IMR-90 (cell line): ENCODE data around the gene TMEM208. TPM values are rescaled to one million over a fixed set of nuclear protein-coding genes. Genes with fewer than 3 reads are reported as not detected.
A peak's percentile ranks its signal among the peaks of the same experiment; 100 is the strongest.

Source experiments
- ATAC-seq: fragments of 200-7000 bp; cut with Tn5 transposase; 2 replicates; pipeline ENCODE4 v1.9.1; 2020; ENCODE audit warnings: low read depth, mild to moderate bottlenecking, moderate library complexity
- BruUV-seq: library from RNA; stranded (reverse); fragments of 400-500 nt; replicated peaks from 2 replicates; lab custom pipeline; 2021; lab: Mats Ljungman, UMichigan
- CTCF ChIA-PET: fragments of 300-600 bp; formaldehyde crosslinking; extraction: SDS; loops from one replicate; lab custom pipeline; 2021; ENCODE audit warnings: antibody characterized with exemption; lab: Yijun Ruan, JAX
- POLR2A ChIA-PET: fragments of 300-600 bp; sonication (Branson Sonifier 250); formaldehyde crosslinking; loops from one replicate; lab custom pipeline; 2022; ENCODE audit warnings: antibody characterized with exemption; ENCODE audit not compliant: unreplicated experiment; lab: Charles Lee
- DNase-seq: peaks from one replicate; pipeline ENCODE4 v3.0.0; 2013
- H2AFZ ChIP-seq: replicated peaks from 2 replicates; pipeline ENCODE3; 2013; ENCODE audit warnings: low read length, mild to moderate bottlenecking; ENCODE audit not compliant: poor library complexity
- H2AK5ac ChIP-seq: 2 replicates; pipeline ENCODE4 v1.6.1; 2013; ENCODE audit warnings: low read depth, low read length, inconsistent platforms
- H2AK9ac ChIP-seq: replicated peaks from 2 replicates; pipeline ENCODE3; 2013; ENCODE audit warnings: mild to moderate bottlenecking, low read depth, low read length, moderate library complexity; ENCODE audit not compliant: poor library complexity
- H2BK120ac ChIP-seq: 2 replicates; pipeline ENCODE4 v1.6.1; 2013; ENCODE audit warnings: low read depth, low read length, inconsistent platforms
- H2BK15ac ChIP-seq: 3 replicates; pipeline ENCODE4 v1.6.1; 2013; ENCODE audit warnings: low read depth, low read length, inconsistent platforms
- H2BK20ac ChIP-seq: 2 replicates; pipeline ENCODE4 v1.6.1; 2013; ENCODE audit warnings: low read depth, mild to moderate bottlenecking, inconsistent platforms, low read length, moderate library complexity
- H2BK5ac ChIP-seq: 2 replicates; pipeline ENCODE4 v1.6.1; 2013; ENCODE audit warnings: mild to moderate bottlenecking, low read depth, low read length, inconsistent platforms; ENCODE audit not compliant: poor library complexity, severe bottlenecking
- H3K14ac ChIP-seq: replicated peaks from 2 replicates; pipeline ENCODE4 v1.6.1; 2013; ENCODE audit warnings: low read depth, low read length, inconsistent platforms
- H3K18ac ChIP-seq: 2 replicates; pipeline ENCODE4 v1.6.1; 2013; ENCODE audit warnings: low read depth, low read length, control low read depth
- H3K23ac ChIP-seq: 2 replicates; pipeline ENCODE4 v1.6.1; 2013; ENCODE audit warnings: low read depth, low read length, inconsistent platforms
- H3K27ac ChIP-seq: 2 replicates; pipeline ENCODE4 v1.5.1; 2013; ENCODE audit warnings: mild to moderate bottlenecking, control low read depth, low read length; ENCODE audit not compliant: insufficient read depth
- H3K27me3 ChIP-seq: 2 replicates; pipeline ENCODE4 v1.6.1; 2013; ENCODE audit warnings: low read length; ENCODE audit not compliant: control insufficient read depth, insufficient read depth
- H3K36me3 ChIP-seq: 2 replicates; pipeline ENCODE4 v1.6.1; 2013; ENCODE audit warnings: low read length, mixed read lengths; ENCODE audit not compliant: control insufficient read depth, insufficient read depth
- H3K4ac ChIP-seq: 2 replicates; pipeline ENCODE4 v1.6.1; 2013; ENCODE audit warnings: low read depth, low read length, inconsistent platforms
- H3K4me1 ChIP-seq: 2 replicates; pipeline ENCODE4 v1.6.1; 2013; ENCODE audit warnings: low read length, mixed read lengths; ENCODE audit not compliant: control insufficient read depth, insufficient read depth
- H3K4me2 ChIP-seq: 2 replicates; pipeline ENCODE4 v1.6.1; 2013; ENCODE audit warnings: low read depth, mild to moderate bottlenecking, control low read depth, low read length, moderate library complexity
- H3K4me3 ChIP-seq: 2 replicates; pipeline ENCODE4 v1.5.1; 2013; ENCODE audit warnings: low read depth, mild to moderate bottlenecking, control low read depth, low read length, moderate library complexity; ENCODE audit not compliant: insufficient read depth
- H3K56ac ChIP-seq: 2 replicates; pipeline ENCODE4 v1.6.1; 2013; ENCODE audit warnings: low read length, inconsistent platforms; ENCODE audit not compliant: insufficient read depth; ENCODE audit errors: extremely low read depth
- H3K79me1 ChIP-seq, 2 experiments: 2 replicates each; pipeline ENCODE4 v1.6.1; 2013; ENCODE audit warnings: low read length in 2 of 2, inconsistent platforms in 1 of 2, low read depth in 1 of 2
- H3K9ac ChIP-seq: 2 replicates; pipeline ENCODE4 v1.6.1; 2013; ENCODE audit warnings: low read depth, low read length, control low read depth
- H3K9me1 ChIP-seq: 2 replicates; pipeline ENCODE4 v1.6.1; 2013; ENCODE audit warnings: low read length, inconsistent platforms; ENCODE audit not compliant: insufficient read depth
- H3K9me3 ChIP-seq: 2 replicates; pipeline ENCODE4 v1.6.1; 2013; ENCODE audit warnings: low read length; ENCODE audit not compliant: control insufficient read depth, insufficient read depth
- H4K20me1 ChIP-seq: 2 replicates; pipeline ENCODE4 v1.6.1; 2013; ENCODE audit warnings: low read length, inconsistent platforms; ENCODE audit not compliant: insufficient read depth
- H4K5ac ChIP-seq: 2 replicates; pipeline ENCODE4 v1.6.1; 2013; ENCODE audit warnings: mild to moderate bottlenecking, low read depth, low read length, control low read depth
- H4K8ac ChIP-seq, 2 experiments: 2 replicates each; pipeline ENCODE4 v1.6.1; 2013; ENCODE audit warnings: low read depth in 2 of 2, low read length in 2 of 2, control low read depth in 1 of 2, inconsistent platforms in 1 of 2
- H4K91ac ChIP-seq: 2 replicates; pipeline ENCODE4 v1.6.1; 2013; ENCODE audit warnings: low read depth, low read length, inconsistent platforms; ENCODE audit not compliant: insufficient read depth
- MXI1 ChIP-seq: IDR thresholded peaks from 2 replicates; pipeline ENCODE4 v1.6.1; 2012; ENCODE audit warnings: low read depth, mild to moderate bottlenecking, low read length, moderate library complexity, borderline replicate concordance
- WGBS, 2 experiments: methylation state at CpG; one replicate each; pipeline versions ENCODE4 v1.1.5 to v1.1.7; 2013; ENCODE audit warnings: missing lambda C conversion rate in 2 of 2; ENCODE audit not compliant: insufficient read length in 1 of 2; ENCODE audit errors: extremely low coverage in 2 of 2; 5-methylcytosine and 5-hydroxymethylcytosine counted together
- dilution Hi-C: fragments of 300-500 bp; cut with HindIII; formaldehyde crosslinking; loops from one replicate; pipeline ENCODE4 v1.14.3; 2018; ENCODE audit warnings: low sequenced_read_pairs; ENCODE audit not compliant: unreplicated experiment
- in situ Hi-C: fragments of 300-500 bp; cut with MboI; formaldehyde crosslinking; loops from 3 replicates; pipeline ENCODE4 v1.14.3; 2019; ENCODE audit warnings: low sequenced_read_pairs, inconsistent platforms, mixed read lengths
- intact Hi-C: fragments of 100-400 bp; cut with micrococcal nuclease; formaldehyde crosslinking; loops from 2 replicates; pipeline ENCODE4 v1.10.0; 2022
- polyA plus RNA-seq, 3 experiments: library from polyadenylated mRNA; depleted of rRNA; stranded (reverse); fragments of >200 nt; gene quantifications; 2 replicates each; pipeline ENCODE4 v1.2.3, GENCODE V29; 2012; ENCODE audit warnings: low replicate concordance in 1 of 3
- total RNA-seq: library from RNA; depleted of rRNA; stranded (reverse); fragments of >200 nt; gene quantifications from 2 replicates; pipeline ENCODE4 v1.2.3, GENCODE V29; 2012

The TMEM208 gene
- total and polyA plus RNA-seq, 2 of the 4 experiments (the other 2 are of a cell fraction), result 65.6 to 66.5 TPM

GRCh38 chr16:67242138-67242730 lies 15.3 kb downstream of the TMEM208 start:
- dilution Hi-C loops, result no loop called here
- Histone ChIP-seq H3K36me3 (peaks cover 20% of the 10 kb centered on the region), H2BK20ac (peak overlapping the region; percentile 89), H3K4ac (peak overlapping the region; percentile 98), H3K9ac (no peak overlapping the region), H4K5ac (peak overlapping the region; percentile 68), H4K91ac (peak overlapping the region; percentile 95), H3K4me1 (peaks cover 44% of the 10 kb centered on the region), H2AFZ (no peak overlapping the region), H3K56ac (0 out of 2 replicates have a peak overlapping the region, but pooled peaks have one; percentile 1), H2BK15ac (peak overlapping the region; percentile 95; the same call in 2 of the 3 replicates), H3K18ac (peak overlapping the region; percentile 44), H3K4me3 (no peak overlapping the region), H3K4me2 (no peak overlapping the region), H3K9me3 (no peaks in the 10 kb centered on the region), H4K20me1 (no peaks in the 10 kb centered on the region; the same call in none of the 2 replicates), H3K9me1 (peaks cover 42% of the 10 kb centered on the region), H2AK5ac (peak overlapping the region; percentile 99), H3K27me3 (no peaks in the 10 kb centered on the region), H2AK9ac (peak overlapping the region; percentile 83), H2BK120ac (peak overlapping the region; percentile 98), H3K79me1 (peaks cover 38 to 84% of the 10 kb centered on the region in 2 experiments; a peak in 3 of 4 replicates), H3K23ac (peak overlapping the region; percentile 85), H3K14ac (peak overlapping the region; percentile 80), H4K8ac (peak overlapping the region; percentile 44 to 94), H2BK5ac (peak overlapping the region; percentile 93), H3K27ac (peak overlapping the region; percentile 80)
- DNase-seq (no peak), ATAC-seq (no peak)
- intact Hi-C loops, result no loop called here
- CTCF ChIA-PET, result interaction anchor here (0.5 kb wide), 1 partner anchor 31 kb away, joined by 3 read pairs; no protein-coding TSS in a partner anchor
- POLR2A ChIA-PET, result no interaction called here
- TF ChIP-seq MXI1, result no peak
- in situ Hi-C loops, result no loop called here
- no CpG with 5 or more reads among the region's 4 CpGs for WGBS, 2 experiments
- BruUV-seq, result no TSS peak
